Measurements from ENCODE around the gene OFD1. TPM values are rescaled to one million over a fixed set of nuclear protein-coding genes. Genes with fewer than 3 reads are reported as not detected.

The OFD1 gene
- total RNA-seq, 4 donors from 2014 or later: 12.7 to 26.1 (median 20.6) TPM

DNA sequence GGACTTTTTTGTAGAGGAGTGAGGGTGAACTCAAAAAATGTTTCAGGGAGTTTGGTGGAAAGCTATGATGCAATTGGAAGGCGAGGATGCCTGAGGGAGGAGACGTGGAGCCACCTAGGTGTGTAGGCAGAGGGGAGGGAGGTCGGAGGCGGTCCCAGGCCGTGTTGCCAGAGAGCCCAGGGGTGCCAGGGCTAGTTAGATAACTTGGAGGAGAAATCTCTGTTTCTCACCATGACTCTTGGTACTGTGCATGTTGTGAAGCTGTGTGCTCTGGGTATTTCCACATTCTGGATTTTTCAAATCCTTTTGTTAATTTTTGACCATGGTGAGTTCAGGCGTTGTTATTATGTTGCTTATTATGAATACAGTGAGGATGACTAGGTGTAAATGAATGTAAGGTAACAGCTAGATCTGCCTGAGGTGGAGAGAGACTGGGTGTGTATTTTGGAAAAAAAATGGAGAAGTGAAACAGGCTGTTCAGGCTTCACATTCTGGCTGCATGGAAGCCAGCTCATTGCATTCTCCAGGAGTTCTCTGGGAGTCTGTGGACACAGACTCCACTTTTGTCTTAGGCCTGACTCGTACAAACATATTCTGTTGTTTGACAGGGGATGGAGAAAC, 41.1 kb upstream of the OFD1 start:
- Histone ChIP-seq H3K27me3 (peaks cover 0 to 5% (median 0%) of the 10 kb centered on the region in 4 donors), H3K4me1 (peaks cover 8 to 64% (median 12%) of the 10 kb centered on the region in 3 donors), H3K36me3 (no peaks in the 10 kb centered on the region), H3K27ac (peak overlapping the region; percentile 27 to 74 (median 65)), H3K4me3 (no peak overlapping the region), H3K9me3 (no peaks in the 10 kb centered on the region)
- WGBS, 2 donors: 28 to 36% methylated on average over 6 to 7 of the region's 7 CpGs
- DNase-seq: no peak
- TF ChIP-seq CTCF (IDR thresholded peaks at IDR 0.05) (no peak), POLR2A (IDR thresholded peaks at IDR 0.05) (no peak)
- intact Hi-C loops (cut with DNase I): no loop called here

DNA sequence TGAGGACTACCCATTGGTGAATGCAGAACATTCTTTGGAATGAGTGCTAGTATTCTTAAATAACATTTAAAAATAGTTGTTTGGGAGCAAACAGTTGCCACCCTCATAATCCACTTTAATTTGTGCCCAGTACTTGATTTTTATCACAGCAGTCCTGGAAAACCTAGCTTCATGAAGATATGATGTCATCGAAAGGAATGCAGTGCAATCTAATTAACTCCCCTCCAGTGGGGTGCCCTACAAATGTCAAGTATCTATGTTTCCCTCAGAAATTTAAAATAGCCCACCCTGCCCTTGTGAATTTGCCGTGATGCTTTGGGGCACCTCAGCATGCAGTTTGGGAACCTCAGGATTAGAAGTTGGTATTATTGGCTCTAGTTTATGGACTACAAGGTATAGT, 40.2 kb upstream of the OFD1 start:
- no peak for DNase-seq
- H3K36me3 ChIP-seq: no peaks in the 10 kb centered on the region
- TF ChIP-seq POLR2A (IDR thresholded peaks at IDR 0.05) (no peak), CTCF (IDR thresholded peaks at IDR 0.05) (no peak)
- peak overlapping the region in 3 of 4 donors; percentile 62 to 74 (median 68) for H3K27ac ChIP-seq
- no peak overlapping the region for H3K4me3 ChIP-seq
- no peaks in the 10 kb centered on the region for H3K27me3 ChIP-seq
- intact Hi-C loops (cut with DNase I): no loop called here
- no peaks in the 10 kb centered on the region for H3K9me3 ChIP-seq
- WGBS, 2 donors: 70 to 81% methylated on average over 2 of the region's 2 CpGs
- H3K4me1 ChIP-seq: peaks cover 9 to 73% (median 12%) of the 10 kb centered on the region in 3 donors

- Histone ChIP-seq H3K27me3 (no peaks in the 10 kb centered on the region), H3K36me3 (no peaks in the 10 kb centered on the region), H3K9me3 (no peaks in the 10 kb centered on the region), H3K4me3 (no peak overlapping the region), H3K27ac (no peak overlapping the region), H3K4me1 (peaks cover 12 to 79% (median 15%) of the 10 kb centered on the region in 3 donors)
- intact Hi-C loops (cut with DNase I): no loop called here
- TF ChIP-seq POLR2A (IDR thresholded peaks at IDR 0.05) (no peak), CTCF (IDR thresholded peaks at IDR 0.05) (no peak)
- 69 to 87% methylated on average over 7 to 8 of the region's 8 CpGs for WGBS, 2 donors
- DNase-seq: no peak
Observed at GRCh38 chrX:13694983-13695382, 39.6 kb upstream of the OFD1 start.

DNA sequence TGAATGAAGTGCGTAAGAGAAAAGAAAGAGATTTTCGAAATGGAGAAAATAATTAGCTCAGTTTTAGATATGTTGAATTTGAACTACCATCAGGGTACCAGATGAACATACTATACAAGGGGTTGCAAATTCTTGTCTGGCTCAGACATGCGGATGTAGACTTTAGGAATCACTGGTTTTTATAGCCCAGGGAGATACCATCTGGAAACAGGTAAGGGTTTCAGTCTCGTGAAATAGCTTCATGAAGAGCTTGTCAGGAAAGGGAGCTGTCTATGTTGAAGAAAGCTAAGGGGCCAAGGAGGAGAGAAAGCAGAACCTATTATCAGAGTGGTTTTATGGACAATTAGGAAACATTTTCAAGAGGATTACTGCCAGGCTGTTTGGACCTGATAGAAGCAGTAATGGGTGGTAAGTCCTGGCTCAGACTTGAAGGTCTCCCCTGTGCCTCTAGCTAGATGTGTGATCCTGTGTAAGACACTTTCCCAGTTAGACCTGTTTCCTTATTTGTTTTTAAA, 38.9 kb upstream of the OFD1 start:
- DNase-seq: no peak
- Histone ChIP-seq H3K27me3 (no peaks in the 10 kb centered on the region), H3K4me3 (no peak overlapping the region), H3K9me3 (no peaks in the 10 kb centered on the region), H3K27ac (no peak overlapping the region), H3K4me1 (peaks cover 10 to 81% (median 18%) of the 10 kb centered on the region in 3 donors), H3K36me3 (no peaks in the 10 kb centered on the region)
- intact Hi-C loops (cut with DNase I): no loop called here
- WGBS, 2 donors: 81 to 85% methylated on average over 4 of the region's 4 CpGs
- TF ChIP-seq POLR2A (IDR thresholded peaks at IDR 0.05) (no peak), CTCF (IDR thresholded peaks at IDR 0.05) (no peak)

DNA sequence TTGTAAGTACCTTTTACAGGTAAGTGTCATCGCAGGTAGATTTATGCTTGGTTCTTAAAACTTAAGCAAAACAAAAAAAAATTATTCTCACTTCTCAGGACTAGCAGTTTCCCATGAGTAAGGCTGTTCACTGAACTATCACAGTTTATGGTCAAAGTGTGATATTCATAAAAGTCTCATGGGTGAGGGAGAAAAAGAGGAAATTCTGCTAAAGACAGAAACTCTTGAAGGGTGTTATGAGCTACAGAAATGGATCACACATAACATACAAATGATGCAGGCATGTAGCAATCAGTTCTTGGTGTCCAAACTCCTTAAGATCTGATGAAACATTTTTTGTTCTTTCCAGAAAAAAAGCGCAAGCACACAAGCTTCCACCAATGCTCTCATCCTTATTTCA, 37.1 kb upstream of the OFD1 start:
- TF ChIP-seq CTCF (IDR thresholded peaks at IDR 0.05): no peak
- TF ChIP-seq POLR2A (IDR thresholded peaks at IDR 0.05): no peak
- Histone ChIP-seq H3K27ac (no peak overlapping the region), H3K27me3 (no peaks in the 10 kb centered on the region), H3K4me1 (peaks cover 7 to 80% (median 14%) of the 10 kb centered on the region in 3 donors), H3K4me3 (no peak overlapping the region), H3K36me3 (no peaks in the 10 kb centered on the region), H3K9me3 (no peaks in the 10 kb centered on the region)
- no peak for DNase-seq
- intact Hi-C loops (cut with DNase I): no loop called here
- 84 to 85% methylated on average over 2 of the region's 2 CpGs for WGBS, 2 donors

All from esophagus squamous epithelium (tissue), 5 donors.